HPDE6-E6E7 (cell line): ENCODE measurements around the gene COL26A1.
"Not testable (repeated sequence)": the region's sequence is repeated elsewhere in the genome, so short reads cannot be mapped to it uniquely, and the experiment has no call there.

Source experiments
- DNase-seq: peaks from one replicate; pipeline ENCODE4 v3.0.0; 2011; ENCODE audit warnings: missing footprints; ENCODE audit errors: extremely low spot score

The COL26A1 gene

GRCh38 chr7:101402081-101402779 lies 39.6 kb downstream of the COL26A1 start:
- no peak for DNase-seq

- DNase-seq = no peak
Observed at GRCh38 chr7:101402835-101403234, 40.2 kb downstream of the COL26A1 start.

- DNase-seq = no peak
Observed at GRCh38 chr7:101405474-101406067, 42.9 kb downstream of the COL26A1 start.

GRCh38 chr7:101410743-101411507 lies 48.2 kb downstream of the COL26A1 start:
- DNase-seq = no peak

- DNase-seq = no peak
Observed at GRCh38 chr7:101411508-101411874, 48.8 kb downstream of the COL26A1 start.

GRCh38 chr7:101412976-101413375 lies 50.3 kb downstream of the COL26A1 start:
- no peak for DNase-seq

GRCh38 chr7:101418694-101419093 lies 56.0 kb downstream of the COL26A1 start:
- DNase-seq = no peak

GRCh38 chr7:101419831-101420230 lies 57.2 kb downstream of the COL26A1 start:
- no peak for DNase-seq

- DNase-seq = no peak
Observed at GRCh38 chr7:101420436-101420835, 57.8 kb downstream of the COL26A1 start.

- no peak for DNase-seq
Observed at GRCh38 chr7:101422356-101423195, 59.9 kb downstream of the COL26A1 start.

- peak; percentile 42 for DNase-seq
Observed at GRCh38 chr7:101426303-101427011, 63.8 kb downstream of the COL26A1 start.

- no peak for DNase-seq
Observed at GRCh38 chr7:101428093-101428866, 65.6 kb downstream of the COL26A1 start.

- no peak for DNase-seq
Observed at GRCh38 chr7:101432316-101432715, 69.6 kb downstream of the COL26A1 start.

GRCh38 chr7:101433688-101434087 lies 71.0 kb downstream of the COL26A1 start:
- DNase-seq = no peak

GRCh38 chr7:101434155-101434554 lies 71.5 kb downstream of the COL26A1 start:
- not testable (repeated sequence) for DNase-seq

GRCh38 chr7:101435461-101436220 lies 73.0 kb downstream of the COL26A1 start:
- DNase-seq = no peak

GRCh38 chr7:101436221-101436735 lies 73.6 kb downstream of the COL26A1 start:
- no peak for DNase-seq

GRCh38 chr7:101436857-101437576 lies 74.3 kb downstream of the COL26A1 start:
- DNase-seq = no peak

GRCh38 chr7:101441890-101442289 lies 79.2 kb downstream of the COL26A1 start:
- DNase-seq = no peak
